Neural cell (in vitro differentiated cells): ENCODE data around the gene TMEM123. TPM values are rescaled to one million over a fixed set of nuclear protein-coding genes. Genes with fewer than 3 reads are reported as not detected.
A peak's percentile ranks its signal among the peaks of the same experiment; 100 is the strongest.

ENCODE experiments used
- H2AFZ ChIP-seq: fragments of 200-600, 300-800 bp; sonication (generic), shearing (Covaris generic); 2 replicates; pipeline ENCODE4 v1.6.0; 2014; ENCODE audit warnings: low read depth, mild to moderate bottlenecking, antibody characterized with exemption, low read length, moderate library complexity
- H3F3A ChIP-seq: fragments of 200-600 bp; shearing (Covaris generic); 2 replicates; pipeline ENCODE4 v1.6.1; 2016; ENCODE audit warnings: mild to moderate bottlenecking, moderate library complexity, mixed read lengths, antibody characterized with exemption, low read length; ENCODE audit not compliant: insufficient read depth, poor library complexity, severe bottlenecking
- H3K27ac ChIP-seq: fragments of 200-600, 300-800 bp; sonication (generic), shearing (Covaris generic); 2 replicates; pipeline ENCODE4 v1.5.1; 2014; ENCODE audit warnings: mild to moderate bottlenecking, low read length, moderate library complexity
- H3K27me3 ChIP-seq: fragments of 300-800, 200-600 bp; sonication (generic), shearing (Covaris generic); 2 replicates; pipeline ENCODE4 v1.6.0; 2014; ENCODE audit warnings: mild to moderate bottlenecking, low read depth, low read length, moderate library complexity; ENCODE audit not compliant: insufficient read depth
- H3K36me3 ChIP-seq: fragments of 300-800, 200-600 bp; sonication (generic), shearing (Covaris generic); 2 replicates; pipeline ENCODE4 v1.5.1; 2014; ENCODE audit warnings: mild to moderate bottlenecking, antibody characterized with exemption, low read length, moderate library complexity; ENCODE audit not compliant: insufficient read depth
- H3K4me2 ChIP-seq: fragments of 300-800, 200-600 bp; sonication (generic), shearing (Covaris generic); 2 replicates; pipeline ENCODE4 v1.6.0; 2014; ENCODE audit warnings: mild to moderate bottlenecking, low read length
- H3K4me3 ChIP-seq: fragments of 300-800, 200-600 bp; sonication (generic), shearing (Covaris generic); 2 replicates; pipeline ENCODE4 v1.5.1; 2014; ENCODE audit warnings: mild to moderate bottlenecking, low read length, moderate library complexity
- H3K79me2 ChIP-seq: fragments of 200-600 bp; shearing (Covaris generic); replicated peaks from 2 replicates; pipeline ENCODE4 v1.6.0; 2014; ENCODE audit warnings: mild to moderate bottlenecking, low read length, moderate library complexity; ENCODE audit not compliant: insufficient read depth
- H3K9ac ChIP-seq: fragments of 300-800, 200-600 bp; sonication (generic), shearing (Covaris generic); 2 replicates; pipeline ENCODE4 v1.6.1; 2016; ENCODE audit warnings: mild to moderate bottlenecking, low read length, mixed read lengths
- H3K9me2 ChIP-seq: fragments of 200-600 bp; shearing (Covaris generic); 2 replicates; pipeline ENCODE4 v1.6.1; 2016; ENCODE audit warnings: mild to moderate bottlenecking, low read length, mixed read lengths; ENCODE audit not compliant: insufficient read depth
- H3K9me3 ChIP-seq: fragments of 200-600, 300-800 bp; sonication (generic), shearing (Covaris generic); 2 replicates; pipeline ENCODE4 v1.6.1; 2016; ENCODE audit warnings: mild to moderate bottlenecking, mixed run types, low read length, moderate library complexity, mixed read lengths
- H4K20me1 ChIP-seq: fragments of 200-600 bp; shearing (Covaris generic); 2 replicates; pipeline ENCODE4 v1.6.1; 2016; ENCODE audit warnings: mild to moderate bottlenecking, mixed run types; ENCODE audit not compliant: insufficient read depth
- EP300 ChIP-seq: fragments of 450-650 bp; conservative IDR thresholded peaks from 2 replicates; pipeline ENCODE4 v1.6.1; 2014; ENCODE audit warnings: antibody characterized with exemption, mild to moderate bottlenecking, moderate library complexity; ENCODE audit not compliant: poor library complexity, severe bottlenecking
- EZH2 ChIP-seq: fragments of 200-600, 300-800 bp; shearing (Covaris generic), sonication (generic); IDR thresholded peaks from 2 replicates; pipeline ENCODE4 v1.6.1; 2014; ENCODE audit warnings: antibody characterized with exemption, low read length, borderline replicate concordance, mild to moderate bottlenecking; ENCODE audit not compliant: insufficient read depth, poor library complexity, severe bottlenecking
- MXI1 ChIP-seq: fragments of 450-650 bp; conservative IDR thresholded peaks from 2 replicates; pipeline ENCODE4 v1.6.1; 2014; ENCODE audit warnings: antibody characterized with exemption, mild to moderate bottlenecking; ENCODE audit not compliant: poor library complexity, severe bottlenecking
- POLR2AphosphoS5 ChIP-seq: IDR thresholded peaks from 2 replicates; pipeline ENCODE4 v1.6.1; 2012
- RAD21 ChIP-seq: fragments of 450-650 bp; conservative IDR thresholded peaks from 2 replicates; pipeline ENCODE4 v1.6.1; 2014; ENCODE audit warnings: antibody characterized with exemption, mild to moderate bottlenecking, moderate library complexity
- SMC3 ChIP-seq: fragments of 450-650 bp; conservative IDR thresholded peaks from 2 replicates; pipeline ENCODE4 v1.6.1; 2014; ENCODE audit warnings: antibody characterized with exemption, mild to moderate bottlenecking, moderate library complexity; ENCODE audit not compliant: poor library complexity
- TAF1 ChIP-seq: IDR thresholded peaks from 2 replicates; pipeline ENCODE4 v1.6.1; 2012; ENCODE audit warnings: low read depth
- polyA plus RNA-seq: library from polyadenylated mRNA; depleted of rRNA; stranded (reverse); fragments of >200 nt; gene quantifications from 2 replicates; pipeline ENCODE4 v1.2.3, GENCODE V29; 2014
- TF ChIP-seq, protein P1 (sequence below): IDR thresholded peaks from 2 replicates; pipeline ENCODE4 v1.6.1; 2012; ENCODE audit warnings: borderline replicate concordance
- TF ChIP-seq, protein P2 (sequence below): fragments of 450-650 bp; IDR thresholded peaks from 2 replicates; pipeline ENCODE4 v1.5.1; 2014; ENCODE audit warnings: antibody characterized with exemption, mild to moderate bottlenecking, moderate library complexity; ENCODE audit not compliant: poor library complexity, severe bottlenecking

TMEM123 gene
- polyA plus RNA-seq, 1 donor from 2014 or later, result 7.7 TPM

GRCh38 chr11:102347462-102348370 lies 104.8 kb downstream of the TMEM123 start:
- peak overlapping the region; percentile 83 for H3K4me2 ChIP-seq
- peak overlapping the region; percentile 83 for H3K4me3 ChIP-seq
- peaks cover 37% of the 10 kb centered on the region for H3K79me2 ChIP-seq
- no peak for TF ChIP-seq MXI1
- no peak for TF ChIP-seq SMC3
- TF ChIP-seq EP300, result no peak
- TF ChIP-seq, protein P1, sequence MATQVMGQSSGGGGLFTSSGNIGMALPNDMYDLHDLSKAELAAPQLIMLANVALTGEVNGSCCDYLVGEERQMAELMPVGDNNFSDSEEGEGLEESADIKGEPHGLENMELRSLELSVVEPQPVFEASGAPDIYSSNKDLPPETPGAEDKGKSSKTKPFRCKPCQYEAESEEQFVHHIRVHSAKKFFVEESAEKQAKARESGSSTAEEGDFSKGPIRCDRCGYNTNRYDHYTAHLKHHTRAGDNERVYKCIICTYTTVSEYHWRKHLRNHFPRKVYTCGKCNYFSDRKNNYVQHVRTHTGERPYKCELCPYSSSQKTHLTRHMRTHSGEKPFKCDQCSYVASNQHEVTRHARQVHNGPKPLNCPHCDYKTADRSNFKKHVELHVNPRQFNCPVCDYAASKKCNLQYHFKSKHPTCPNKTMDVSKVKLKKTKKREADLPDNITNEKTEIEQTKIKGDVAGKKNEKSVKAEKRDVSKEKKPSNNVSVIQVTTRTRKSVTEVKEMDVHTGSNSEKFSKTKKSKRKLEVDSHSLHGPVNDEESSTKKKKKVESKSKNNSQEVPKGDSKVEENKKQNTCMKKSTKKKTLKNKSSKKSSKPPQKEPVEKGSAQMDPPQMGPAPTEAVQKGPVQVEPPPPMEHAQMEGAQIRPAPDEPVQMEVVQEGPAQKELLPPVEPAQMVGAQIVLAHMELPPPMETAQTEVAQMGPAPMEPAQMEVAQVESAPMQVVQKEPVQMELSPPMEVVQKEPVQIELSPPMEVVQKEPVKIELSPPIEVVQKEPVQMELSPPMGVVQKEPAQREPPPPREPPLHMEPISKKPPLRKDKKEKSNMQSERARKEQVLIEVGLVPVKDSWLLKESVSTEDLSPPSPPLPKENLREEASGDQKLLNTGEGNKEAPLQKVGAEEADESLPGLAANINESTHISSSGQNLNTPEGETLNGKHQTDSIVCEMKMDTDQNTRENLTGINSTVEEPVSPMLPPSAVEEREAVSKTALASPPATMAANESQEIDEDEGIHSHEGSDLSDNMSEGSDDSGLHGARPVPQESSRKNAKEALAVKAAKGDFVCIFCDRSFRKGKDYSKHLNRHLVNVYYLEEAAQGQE, result no peak
- TF ChIP-seq EZH2, result no peak
- TF ChIP-seq, protein P2, sequence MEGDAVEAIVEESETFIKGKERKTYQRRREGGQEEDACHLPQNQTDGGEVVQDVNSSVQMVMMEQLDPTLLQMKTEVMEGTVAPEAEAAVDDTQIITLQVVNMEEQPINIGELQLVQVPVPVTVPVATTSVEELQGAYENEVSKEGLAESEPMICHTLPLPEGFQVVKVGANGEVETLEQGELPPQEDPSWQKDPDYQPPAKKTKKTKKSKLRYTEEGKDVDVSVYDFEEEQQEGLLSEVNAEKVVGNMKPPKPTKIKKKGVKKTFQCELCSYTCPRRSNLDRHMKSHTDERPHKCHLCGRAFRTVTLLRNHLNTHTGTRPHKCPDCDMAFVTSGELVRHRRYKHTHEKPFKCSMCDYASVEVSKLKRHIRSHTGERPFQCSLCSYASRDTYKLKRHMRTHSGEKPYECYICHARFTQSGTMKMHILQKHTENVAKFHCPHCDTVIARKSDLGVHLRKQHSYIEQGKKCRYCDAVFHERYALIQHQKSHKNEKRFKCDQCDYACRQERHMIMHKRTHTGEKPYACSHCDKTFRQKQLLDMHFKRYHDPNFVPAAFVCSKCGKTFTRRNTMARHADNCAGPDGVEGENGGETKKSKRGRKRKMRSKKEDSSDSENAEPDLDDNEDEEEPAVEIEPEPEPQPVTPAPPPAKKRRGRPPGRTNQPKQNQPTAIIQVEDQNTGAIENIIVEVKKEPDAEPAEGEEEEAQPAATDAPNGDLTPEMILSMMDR, result no peak
- no peak for TF ChIP-seq RAD21
- no peak for TF ChIP-seq TAF1
- no peak for TF ChIP-seq POLR2AphosphoS5
- no peaks in the 10 kb centered on the region for H3K36me3 ChIP-seq
- H2AFZ ChIP-seq, result peak overlapping the region; percentile 77
- H3F3A ChIP-seq, result peaks cover 4% of the 10 kb centered on the region
- H3K27me3 ChIP-seq, result no peaks in the 10 kb centered on the region
- no peaks in the 10 kb centered on the region for H3K9me2 ChIP-seq
- no peaks in the 10 kb centered on the region for H4K20me1 ChIP-seq
- peak overlapping the region; percentile 88 for H3K9ac ChIP-seq
- peak overlapping the region; percentile 85 for H3K27ac ChIP-seq
- H3K9me3 ChIP-seq, result no peaks in the 10 kb centered on the region

DNA sequence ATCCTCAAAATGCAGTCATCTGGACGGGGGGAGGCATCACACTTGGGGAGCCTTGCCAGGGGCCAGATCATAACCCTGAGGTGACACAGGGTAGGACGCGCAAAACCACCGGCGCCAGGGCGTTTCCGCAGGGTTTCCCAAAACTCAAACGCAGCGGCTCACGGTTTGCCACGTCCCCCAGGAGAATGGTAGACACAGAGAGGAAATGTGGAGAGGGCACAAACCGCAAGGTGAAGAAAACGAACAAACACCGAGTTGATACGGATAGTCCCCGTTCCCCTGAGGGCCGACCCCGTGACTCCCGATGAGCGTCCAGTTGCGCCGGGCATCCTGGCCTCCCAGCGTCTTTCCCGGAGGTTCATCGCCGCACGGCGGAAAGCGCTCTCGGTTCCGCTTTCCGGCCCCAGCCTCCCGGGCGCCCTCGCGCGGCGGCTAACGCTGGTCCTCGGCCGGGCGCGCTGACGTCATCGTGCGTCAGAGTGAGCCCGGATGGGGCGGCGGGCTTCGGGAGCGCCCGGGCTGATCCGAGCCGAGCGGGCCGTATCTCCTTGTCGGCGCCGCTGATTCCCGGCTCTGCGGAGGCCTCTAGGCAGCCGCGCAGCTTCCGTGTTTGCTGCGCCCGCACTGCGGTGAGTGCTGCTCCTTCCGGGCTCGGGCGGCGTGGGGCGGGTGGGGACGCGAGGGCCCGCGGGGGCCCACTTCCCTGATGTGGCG lies 105.7 kb downstream of the TMEM123 start, which contains the start of gene BIRC2:
Gene BIRC2, plus strand, starts transcription at position 467 of the 714 bp plus-strand sequence. CDS start 2,641 bp downstream, outside the sequence.
- no peaks in the 10 kb centered on the region for H4K20me1 ChIP-seq
- peaks cover 4% of the 10 kb centered on the region for H3F3A ChIP-seq
- peak within 1 kb of the TSS; percentile 85 for H3K27ac ChIP-seq
- H3K4me2 ChIP-seq, result peak within 1 kb of the TSS; percentile 83
- no peaks in the 10 kb centered on the region for H3K9me3 ChIP-seq
- peak within 1 kb of the TSS; percentile 83 for H3K4me3 ChIP-seq
- peak within 1 kb of the TSS; percentile 84 for H2AFZ ChIP-seq
- H3K36me3 ChIP-seq, result no peaks in the 10 kb centered on the region
- no peaks in the 10 kb centered on the region for H3K9me2 ChIP-seq
- H3K9ac ChIP-seq, result peak within 1 kb of the TSS; percentile 88
- TF ChIP-seq POLR2AphosphoS5 (peak; percentile 67), MXI1 (peak; percentile 65), RAD21 (peak; percentile 59), EP300 (peak; percentile 57), EZH2 (no peak), TAF1 (peak; percentile 70), SMC3 (peak; percentile 68)
- TF ChIP-seq, protein P2, result peak; percentile 98
- TF ChIP-seq, protein P1, result no peak
- H3K79me2 ChIP-seq, result peaks cover 37% of the 10 kb centered on the region
- no peaks in the 10 kb centered on the region for H3K27me3 ChIP-seq
